ENCODE results near the gene PRDM2. TPM values are rescaled to one million over a fixed set of nuclear protein-coding genes. Genes with fewer than 3 reads are reported as not detected.
"Not testable (repeated sequence)": the region's sequence is repeated elsewhere in the genome, so short reads cannot be mapped to it uniquely, and the experiment has no call there.

PRDM2 gene
- total and polyA plus RNA-seq, 2 experiments from 2014 or later = 9.7 to 15.1 TPM

- H3K9ac ChIP-seq = no peak overlapping the region
- in situ Hi-C loops (cut with MboI) = no loop called here
These were observed 12.8 kb upstream of the PRDM2 start for GRCh38 chr1:13687151-13687715.

DNA sequence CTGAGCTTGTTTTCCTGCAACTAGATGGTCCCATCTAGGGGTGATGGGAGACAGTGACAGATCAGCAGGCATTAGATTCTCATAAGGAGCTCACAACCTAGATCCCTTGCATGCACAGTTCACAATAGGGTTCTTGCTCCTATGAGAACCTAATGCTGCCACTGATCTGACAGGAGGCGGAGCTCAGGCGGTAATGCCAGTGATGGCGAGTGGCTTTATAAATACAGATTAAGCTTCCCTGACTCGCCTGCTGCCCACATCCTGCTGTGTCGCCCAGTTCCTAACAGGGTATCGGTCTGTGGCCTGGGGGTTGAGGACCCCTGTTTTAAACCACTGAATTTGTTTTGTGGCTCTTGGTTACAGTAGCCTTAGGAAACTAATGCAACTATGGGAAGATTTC is 6.9 kb upstream of the PRDM2 start:
- H3K9me2 ChIP-seq (ENCODE audit: insufficient read depth); H3K27me3 ChIP-seq (replicated peaks; ENCODE audit: insufficient read depth); H3K27ac ChIP-seq; H4K20me1 ChIP-seq (ENCODE audit: insufficient read depth); H3K36me3 ChIP-seq (ENCODE audit: low read depth); in situ Hi-C loops (cut with MboI); H3K9me3 ChIP-seq (ENCODE audit: low read depth); H3K4me3 ChIP-seq; H3K4me2 ChIP-seq (ENCODE audit: unreplicated experiment); H3K4me1 ChIP-seq (ENCODE audit: insufficient read depth); H3K79me2 ChIP-seq (ENCODE audit: insufficient read depth); DNase-seq; H3F3A ChIP-seq (ENCODE audit: insufficient read depth); H2AFZ ChIP-seq; H3K9ac ChIP-seq: not testable (repeated sequence)
- 76 to 84% methylated on average over 6 of the region's 6 CpGs for WGBS, 2 experiments (ENCODE audit: low coverage in 1 of 2, low lambda C conversion rate in 2 of 2, missing lambda C conversion rate in 2 of 2)

More at GRCh38 chr1:13687151-13687715, 12.8 kb upstream of the PRDM2 start:
- no peaks in the 10 kb centered on the region for H3K9me2 ChIP-seq (ENCODE audit: insufficient read depth)
- H3K36me3 ChIP-seq (ENCODE audit: low read depth) = no peaks in the 10 kb centered on the region
- H3K27me3 ChIP-seq (replicated peaks; ENCODE audit: insufficient read depth) = no peaks in the 10 kb centered on the region
- H3K27ac ChIP-seq = no peak overlapping the region
- no peaks in the 10 kb centered on the region for H3K79me2 ChIP-seq (ENCODE audit: insufficient read depth)
- TF ChIP-seq EZH2phosphoT487 (IDR thresholded peaks at IDR 0.05; ENCODE audit: insufficient read depth, low read depth) (no peak), EZH2 (IDR thresholded peaks at IDR 0.05; ENCODE audit: insufficient read depth, poor library complexity, severe bottlenecking) (no peak)
- no peak for DNase-seq
- H3K4me2 ChIP-seq (ENCODE audit: unreplicated experiment) = no peak overlapping the region
- no peaks in the 10 kb centered on the region for H3K4me1 ChIP-seq (ENCODE audit: insufficient read depth)
- no peak overlapping the region for H2AFZ ChIP-seq
- no peaks in the 10 kb centered on the region for H4K20me1 ChIP-seq (ENCODE audit: insufficient read depth)
- whole genome bisulfite sequencing, 2 experiments (ENCODE audit: low coverage in 1 of 2, low lambda C conversion rate in 2 of 2, missing lambda C conversion rate in 2 of 2) = 79 to 82% methylated on average over 6 of the region's 6 CpGs
- no peak overlapping the region for H3K4me3 ChIP-seq
- H3F3A ChIP-seq (ENCODE audit: insufficient read depth) = no peaks in the 10 kb centered on the region
- H3K9me3 ChIP-seq (ENCODE audit: low read depth) = no peaks in the 10 kb centered on the region

DNA sequence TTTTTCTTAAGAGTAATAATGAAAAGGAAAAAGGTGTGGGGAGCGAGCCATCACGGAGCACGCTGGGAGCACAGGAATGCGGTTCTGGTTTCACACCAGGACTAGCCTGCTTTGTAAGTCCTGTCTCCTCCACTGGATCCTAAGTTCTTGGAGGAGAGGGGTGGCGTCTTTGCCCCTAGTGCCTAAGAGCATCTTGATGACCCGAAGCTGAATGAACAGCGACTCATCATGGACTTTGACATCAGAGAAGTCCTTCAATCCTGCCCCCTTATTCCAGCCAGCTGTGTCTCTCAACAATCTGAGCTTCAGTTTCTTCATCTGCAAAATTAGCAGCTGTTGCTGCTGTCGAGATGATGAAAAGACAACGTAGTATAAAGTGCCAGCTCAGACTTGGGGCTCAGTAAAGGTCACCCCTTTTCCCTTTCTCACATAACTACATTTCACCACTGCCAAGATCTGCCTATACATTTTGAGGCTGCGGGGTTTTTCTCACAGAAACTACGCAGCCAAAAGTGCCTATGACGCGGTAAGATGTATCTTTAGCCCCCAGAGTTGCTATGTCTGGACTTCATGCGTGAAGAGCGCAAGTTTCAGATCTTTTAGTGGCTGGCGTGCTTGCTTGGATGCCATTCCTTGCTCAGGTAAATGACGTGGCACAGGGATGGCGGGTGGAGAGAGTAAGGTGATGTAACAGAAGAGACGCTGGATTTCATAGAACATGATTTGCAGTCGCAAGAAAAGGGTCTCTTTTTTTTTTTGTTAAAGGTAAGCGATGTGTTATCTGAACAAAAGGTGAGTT is 4.9 kb upstream of the PRDM2 start:
- no peaks in the 10 kb centered on the region for H3K9me3 ChIP-seq (ENCODE audit: low read depth)
- H2AFZ ChIP-seq = no peak overlapping the region
- TF ChIP-seq EZH2 (IDR thresholded peaks at IDR 0.05; ENCODE audit: insufficient read depth, poor library complexity, severe bottlenecking) (no peak), EZH2phosphoT487 (IDR thresholded peaks at IDR 0.05; ENCODE audit: insufficient read depth, low read depth) (no peak)
- H3F3A ChIP-seq (ENCODE audit: insufficient read depth) = peaks cover 6% of the 10 kb centered on the region; the same call in 1 of the 2 replicates
- peaks cover 8% of the 10 kb centered on the region for H3K79me2 ChIP-seq (ENCODE audit: insufficient read depth)
- H3K4me3 ChIP-seq = no peak overlapping the region
- H3K27ac ChIP-seq = no peak overlapping the region
- no peak overlapping the region for H3K4me2 ChIP-seq (ENCODE audit: unreplicated experiment)
- 68 to 71% methylated on average over 21 of the region's 21 CpGs for WGBS, 2 experiments (ENCODE audit: low coverage in 1 of 2, low lambda C conversion rate in 2 of 2, missing lambda C conversion rate in 2 of 2)
- no peak overlapping the region for H3K9ac ChIP-seq
- no peaks in the 10 kb centered on the region for H3K36me3 ChIP-seq (ENCODE audit: low read depth)
- no peaks in the 10 kb centered on the region for H3K27me3 ChIP-seq (replicated peaks; ENCODE audit: insufficient read depth)
- DNase-seq = no peak
- H3K9me2 ChIP-seq (ENCODE audit: insufficient read depth) = no peaks in the 10 kb centered on the region
- in situ Hi-C loops (cut with MboI) = no loop called here
- no peaks in the 10 kb centered on the region for H4K20me1 ChIP-seq (ENCODE audit: insufficient read depth)
- no peaks in the 10 kb centered on the region for H3K4me1 ChIP-seq (ENCODE audit: insufficient read depth)

- H4K20me1 ChIP-seq (ENCODE audit: insufficient read depth) = no peaks in the 10 kb centered on the region
- H3K4me2 ChIP-seq (ENCODE audit: unreplicated experiment) = no peak overlapping the region
- no peaks in the 10 kb centered on the region for H3K9me2 ChIP-seq (ENCODE audit: insufficient read depth)
- DNase-seq = no peak
- H3K9me3 ChIP-seq (ENCODE audit: low read depth) = no peaks in the 10 kb centered on the region
- no peak overlapping the region for H3K4me3 ChIP-seq
- no peak overlapping the region for H3K27ac ChIP-seq
- H2AFZ ChIP-seq = no peak overlapping the region
- WGBS, 2 experiments (ENCODE audit: low coverage in 1 of 2, low lambda C conversion rate in 2 of 2, missing lambda C conversion rate in 2 of 2) = 95 to 96% methylated on average over 2 of the region's 2 CpGs
- in situ Hi-C loops (cut with MboI) = no loop called here
- no peaks in the 10 kb centered on the region for H3K36me3 ChIP-seq (ENCODE audit: low read depth)
- H3K4me1 ChIP-seq (ENCODE audit: insufficient read depth) = no peaks in the 10 kb centered on the region
- TF ChIP-seq EZH2phosphoT487 (IDR thresholded peaks at IDR 0.05; ENCODE audit: insufficient read depth, low read depth) = no peak
- TF ChIP-seq EZH2 (IDR thresholded peaks at IDR 0.05; ENCODE audit: insufficient read depth, poor library complexity, severe bottlenecking) = no peak
- H3K9ac ChIP-seq = no peak overlapping the region
- H3K79me2 ChIP-seq (ENCODE audit: insufficient read depth) = peaks cover 16% of the 10 kb centered on the region
- peaks cover 19% of the 10 kb centered on the region; the same call in 1 of the 2 replicates for H3F3A ChIP-seq (ENCODE audit: insufficient read depth)
- H3K27me3 ChIP-seq (replicated peaks; ENCODE audit: insufficient read depth) = no peaks in the 10 kb centered on the region
These were observed 2.2 kb upstream of the PRDM2 start for GRCh38 chr1:13697738-13698137.
